GM10847 (cell line): ENCODE results near the gene SYT4.

Experiments
- POLR2A ChIP-seq: IDR thresholded peaks from 2 replicates; pipeline ENCODE4 v1.6.1; 2011; ENCODE audit not compliant: insufficient read length; ENCODE audit errors: extremely low read depth

Gene SYT4

DNA sequence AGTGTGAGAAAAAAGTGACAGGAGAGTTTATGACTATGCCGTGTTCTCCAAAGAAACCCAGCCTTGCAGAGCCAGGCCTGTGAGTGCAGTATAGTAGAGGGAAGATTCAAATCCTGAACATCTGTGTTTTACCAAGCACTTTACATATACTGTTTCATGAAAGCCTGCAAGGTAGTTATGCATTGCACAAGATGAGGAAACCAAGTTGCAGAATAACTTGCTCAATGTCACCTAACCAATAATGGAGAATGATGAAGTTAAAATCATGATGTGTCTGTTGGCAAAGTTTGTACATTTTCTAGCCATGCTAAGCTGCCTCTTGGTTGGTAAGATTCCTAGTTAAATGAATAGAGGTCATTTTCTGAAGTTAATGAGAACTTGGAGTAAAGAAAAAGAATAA, 29.3 kb downstream of the SYT4 start:
- no peak for TF ChIP-seq POLR2A

DNA sequence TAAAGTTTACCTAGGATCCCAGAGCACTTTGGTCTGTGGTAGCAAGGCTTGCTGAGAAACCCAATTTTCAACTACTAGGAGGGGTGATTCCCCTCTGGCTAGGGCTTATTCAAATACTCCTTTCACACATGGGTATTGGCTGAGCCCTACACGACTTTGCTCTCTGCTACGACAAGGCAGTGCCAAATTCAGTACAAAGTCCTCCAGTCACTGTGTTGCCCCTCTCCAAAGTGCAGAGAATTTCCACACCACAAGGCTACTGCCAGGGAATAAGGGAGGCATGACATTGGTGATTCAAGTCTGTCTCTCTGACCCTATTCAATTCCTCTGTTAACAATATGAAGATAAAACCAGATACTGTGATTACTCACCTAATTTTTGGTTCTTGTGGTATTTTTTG, 38.9 kb downstream of the SYT4 start:
- no peak for TF ChIP-seq POLR2A

DNA sequence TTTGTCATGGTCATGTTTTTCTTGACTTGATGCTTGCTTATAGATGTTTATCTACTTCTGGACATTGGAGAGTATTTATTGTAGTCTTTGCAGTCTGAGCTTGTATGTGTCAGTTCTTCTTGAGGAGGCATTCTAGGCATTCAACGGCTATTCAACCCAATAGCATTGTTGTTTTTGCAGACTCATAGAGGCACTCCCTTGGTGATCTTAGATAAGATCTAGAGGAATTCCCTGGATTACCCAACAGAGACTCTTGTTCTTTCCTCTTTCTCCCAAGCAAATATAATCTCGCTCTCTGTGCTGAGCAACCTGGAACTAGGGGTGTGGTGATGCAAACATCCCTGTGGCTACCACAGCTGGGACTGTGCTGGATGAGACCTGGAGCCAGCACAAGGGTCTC, 40.4 kb downstream of the SYT4 start:
- no peak for TF ChIP-seq POLR2A

DNA sequence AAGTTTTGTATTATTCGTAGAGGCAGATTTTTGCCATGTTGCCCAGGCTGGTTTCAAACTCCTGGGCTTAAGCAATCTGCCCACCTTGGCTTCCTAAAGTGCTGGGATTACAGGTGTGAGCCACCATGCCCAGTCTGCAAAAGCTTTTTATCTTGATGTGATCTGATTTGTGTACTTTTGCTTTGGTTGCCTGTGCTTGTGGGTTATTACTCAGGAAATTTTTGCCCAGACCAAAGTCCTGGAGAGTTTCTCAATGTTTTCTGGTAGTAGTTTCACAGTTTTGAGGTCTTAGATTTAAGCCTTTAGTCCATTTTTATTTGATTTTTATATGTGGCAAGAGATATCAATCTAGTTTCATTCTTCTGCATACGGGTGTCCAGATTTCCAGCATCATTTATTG, 42.4 kb downstream of the SYT4 start:
- TF ChIP-seq POLR2A: no peak

DNA sequence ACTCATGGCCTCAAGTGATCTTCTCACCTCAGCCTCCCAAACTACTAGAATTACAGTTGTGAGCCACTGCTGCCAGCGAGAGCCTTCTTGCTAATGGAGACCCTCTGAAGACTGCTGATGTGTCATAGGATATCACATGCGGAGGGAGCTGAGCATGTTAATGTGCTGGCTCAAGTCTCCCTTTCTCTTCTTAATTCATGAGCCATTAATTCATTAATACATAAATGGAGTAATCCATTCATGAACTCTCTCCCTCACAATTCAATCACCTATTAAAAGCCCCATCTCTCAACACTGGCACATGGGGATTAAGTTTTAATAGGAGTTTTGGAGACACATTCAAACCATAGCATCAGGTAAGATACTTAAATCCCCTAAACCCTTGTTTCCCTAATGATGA, 54.8 kb downstream of the SYT4 start:
- TF ChIP-seq POLR2A: no peak

DNA sequence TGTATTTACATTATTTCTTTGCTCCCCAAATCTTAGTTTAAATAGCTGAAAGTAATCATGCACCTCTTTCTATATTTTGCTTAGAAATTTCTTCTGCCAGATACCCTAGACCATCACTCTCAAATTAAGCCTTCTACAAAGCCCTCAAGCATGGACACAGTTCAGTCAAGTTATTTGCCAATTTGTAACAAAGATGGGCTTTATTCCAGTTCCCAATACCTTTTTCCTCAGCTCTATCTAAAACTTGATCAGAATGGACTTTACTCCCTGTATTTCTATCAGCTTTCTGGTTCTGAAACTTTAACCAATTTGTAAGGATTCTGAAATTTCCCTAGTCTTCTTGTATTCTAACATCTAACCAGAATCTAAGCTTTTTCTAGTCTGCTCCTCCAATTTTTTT, 56.6 kb downstream of the SYT4 start:
- no peak for TF ChIP-seq POLR2A
